ENCODE data around the gene PMPCA.

Gene PMPCA

DNA sequence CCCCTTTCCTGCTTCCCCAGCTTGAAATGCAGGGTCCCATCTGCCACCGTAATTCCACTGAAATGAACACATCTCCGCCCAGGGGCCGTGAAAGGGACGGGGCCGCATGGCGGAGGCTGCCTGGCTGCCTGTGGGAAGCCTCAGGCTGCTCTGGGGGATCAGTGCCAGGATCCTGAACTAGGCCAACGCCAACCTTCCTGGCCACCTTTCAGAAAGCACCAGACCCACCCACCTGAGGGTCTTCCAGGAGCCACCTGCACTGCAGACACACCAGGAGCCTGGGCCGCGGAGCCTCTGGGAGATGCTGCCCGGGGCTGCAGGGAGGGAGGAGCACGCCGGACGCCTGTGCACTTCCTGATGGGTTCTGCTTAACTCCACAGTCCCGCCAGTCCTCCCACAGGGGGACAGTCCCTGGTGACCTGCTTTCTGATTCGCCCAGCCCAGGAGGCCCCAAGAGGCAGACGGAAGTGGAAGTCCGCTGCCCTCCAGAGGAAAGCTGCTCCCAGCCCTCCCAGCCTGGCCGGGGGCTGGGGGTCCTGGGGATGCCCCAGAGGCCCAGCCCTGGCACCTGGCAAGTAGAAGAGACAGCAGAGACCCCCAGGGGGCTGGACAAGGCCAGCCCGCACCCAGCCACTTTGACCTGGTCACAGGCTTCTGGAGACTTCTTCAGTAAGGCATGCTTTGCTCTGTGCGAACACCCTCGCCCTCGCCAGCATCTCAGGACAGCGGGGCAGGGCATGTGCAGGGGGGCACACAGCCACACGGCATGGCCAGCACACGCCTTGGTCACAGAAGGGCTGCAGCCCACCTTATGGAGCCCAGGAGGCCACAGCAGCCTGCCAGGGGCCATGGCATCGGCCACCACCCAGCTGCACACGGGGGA, 36.9 kb upstream of the PMPCA start, which contains the start of gene CARD9:
TSS of gene CARD9 (minus strand) at position 370 of the 883 bp plus-strand sequence. CDS start 1,591 bp downstream, outside the sequence.
- no peak for DNase-seq

- DNase-seq, result no peak
Measured at GRCh38 chr9:136374183-136374575, 36.3 kb upstream of the PMPCA start.

- DNase-seq, result no peak
Measured at GRCh38 chr9:136375096-136375495, 35.4 kb upstream of the PMPCA start.

GRCh38 chr9:136376457-136376856, 34.0 kb upstream of the PMPCA start:
- DNase-seq, result no peak

DNA sequence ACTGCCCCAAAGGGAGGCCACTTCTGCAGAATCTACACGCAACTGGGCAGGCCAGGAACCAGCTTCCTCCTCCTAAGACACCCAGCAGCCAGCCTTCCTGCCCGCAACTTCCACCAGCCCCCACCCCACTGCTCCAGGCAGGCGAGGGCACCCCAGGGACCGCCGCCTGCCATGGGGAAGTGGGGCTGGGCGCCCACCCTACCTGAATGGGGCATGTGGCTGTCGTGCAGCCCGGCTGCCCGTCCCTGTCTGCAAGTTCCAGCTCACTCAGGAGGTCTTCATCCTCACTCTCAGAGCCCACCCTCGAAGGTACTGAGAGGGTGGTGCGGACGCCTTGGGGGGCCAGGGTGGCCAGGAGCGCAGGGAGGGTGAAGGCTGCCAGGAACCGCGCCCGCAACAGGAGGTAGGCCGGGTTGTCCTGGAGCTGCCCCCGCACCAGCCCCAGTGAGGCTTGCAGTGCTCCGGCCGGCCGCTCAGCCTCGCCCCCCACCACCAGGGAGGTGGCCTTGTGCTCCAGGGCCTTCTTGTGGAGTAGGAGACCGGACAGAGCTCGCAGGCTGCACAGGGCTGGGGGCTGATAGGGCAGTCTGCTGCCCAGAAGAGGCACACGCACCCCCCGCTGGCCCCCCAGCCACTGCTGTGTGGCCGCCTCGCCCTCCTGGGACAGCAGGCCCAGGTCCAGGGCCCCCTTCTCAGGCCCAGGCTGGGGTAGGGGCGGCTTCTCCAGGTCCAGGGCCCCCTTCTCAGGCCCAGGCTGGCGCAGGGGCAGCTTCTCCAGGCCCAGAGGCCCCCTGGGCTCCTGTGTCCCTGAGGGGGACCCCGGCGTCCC, 32.9 kb upstream of the PMPCA start:
- no peak for DNase-seq

GRCh38 chr9:136378170-136379002, 32.1 kb upstream of the PMPCA start:
- no peak for DNase-seq

GRCh38 chr9:136379003-136379287, 31.5 kb upstream of the PMPCA start:
- DNase-seq, result no peak

DNA sequence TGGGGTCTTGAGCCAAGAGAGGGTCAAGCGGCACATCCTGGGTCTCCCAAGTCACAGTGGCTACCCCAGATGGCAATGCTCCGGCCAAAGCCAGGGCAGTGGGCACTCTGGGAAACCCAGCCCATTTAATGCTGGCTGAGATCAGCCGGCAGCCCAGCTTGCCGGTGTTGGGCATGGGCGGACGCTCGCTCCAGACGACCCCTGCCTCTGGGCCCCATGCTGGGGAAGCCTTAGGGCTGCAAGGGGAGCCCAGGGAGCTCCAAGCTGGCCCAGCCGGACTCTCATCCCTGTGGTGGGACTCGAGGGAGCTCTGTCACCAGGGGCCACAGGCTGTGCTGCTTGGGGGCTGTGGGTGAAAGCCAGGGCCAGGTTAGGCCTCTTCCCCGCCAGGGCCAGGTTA, 31.1 kb upstream of the PMPCA start:
- DNase-seq, result no peak

- no peak for DNase-seq
Measured at GRCh38 chr9:136379891-136380290, 30.6 kb upstream of the PMPCA start.

GRCh38 chr9:136380381-136380780, 30.1 kb upstream of the PMPCA start:
- no peak for DNase-seq

DNA sequence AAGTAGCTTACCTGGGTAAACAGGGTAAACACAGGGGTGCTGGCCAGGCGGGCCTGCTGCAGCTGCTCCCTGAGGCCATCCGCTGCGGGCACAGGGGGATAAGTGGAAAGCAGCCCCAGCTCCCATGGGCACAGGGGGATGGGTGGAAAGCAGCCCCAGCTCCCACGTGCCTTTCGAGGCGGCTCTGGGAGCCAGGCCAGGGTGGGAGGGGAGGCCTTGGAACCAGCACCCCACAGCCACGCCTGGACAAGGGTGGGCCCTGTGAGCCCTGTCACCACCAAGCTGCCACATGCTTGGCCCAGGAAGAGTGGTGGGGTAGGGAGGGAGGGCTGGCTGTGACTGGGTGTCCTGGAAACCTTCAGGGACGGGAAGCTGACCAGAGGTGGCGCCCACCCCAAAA, 29.1 kb upstream of the PMPCA start:
- DNase-seq, result no peak

DNA sequence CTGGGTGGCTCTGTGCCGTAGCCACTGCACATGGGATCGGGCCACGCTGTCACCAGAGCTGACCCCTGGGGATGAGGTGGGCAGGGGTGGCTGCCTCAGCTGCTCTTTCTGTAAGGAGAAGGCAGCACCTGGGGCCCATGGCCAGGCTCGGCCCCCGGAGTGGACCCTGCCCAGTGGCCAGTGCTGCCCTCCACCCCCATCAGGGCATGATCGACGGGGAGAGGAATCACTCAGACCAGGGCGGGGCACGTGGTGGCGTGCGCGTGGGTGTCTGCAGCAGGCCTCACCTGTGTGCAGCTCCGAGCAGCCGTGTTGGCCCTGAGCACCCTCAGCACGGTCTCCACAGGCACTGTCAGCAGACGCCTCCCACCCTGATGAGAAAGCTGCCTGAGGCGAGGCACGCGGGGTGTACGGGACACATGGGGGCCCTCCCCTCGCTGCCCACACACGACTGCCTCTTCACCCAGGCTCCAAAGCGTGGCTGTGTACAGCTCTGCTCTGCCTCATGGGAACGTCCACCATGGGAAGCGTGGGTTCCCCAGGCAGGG, 28.4 kb upstream of the PMPCA start:
- DNase-seq, result no peak

DNA sequence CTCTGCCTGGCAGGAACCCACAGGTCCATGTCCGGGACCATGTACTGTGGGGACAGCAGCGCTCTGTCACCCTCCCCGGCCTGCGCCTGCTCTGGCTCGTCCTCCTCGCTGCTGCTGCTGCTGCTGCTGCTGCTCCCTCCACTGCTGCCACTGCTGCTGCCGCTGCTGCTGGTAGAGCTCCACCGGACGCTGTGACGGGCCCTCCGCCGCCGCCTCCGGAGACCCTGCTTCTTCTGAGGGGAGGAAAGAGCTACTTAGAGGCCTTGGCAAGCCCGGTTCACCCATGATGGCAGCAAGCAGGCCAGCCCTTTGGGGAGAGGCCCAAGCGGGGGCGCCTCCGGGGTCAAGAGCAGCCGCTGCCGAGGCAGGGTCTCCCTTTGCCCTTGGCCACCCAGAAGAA, 27.0 kb upstream of the PMPCA start:
- no peak for DNase-seq

GRCh38 chr9:136385015-136385414, 25.4 kb upstream of the PMPCA start:
- no peak for DNase-seq

DNA sequence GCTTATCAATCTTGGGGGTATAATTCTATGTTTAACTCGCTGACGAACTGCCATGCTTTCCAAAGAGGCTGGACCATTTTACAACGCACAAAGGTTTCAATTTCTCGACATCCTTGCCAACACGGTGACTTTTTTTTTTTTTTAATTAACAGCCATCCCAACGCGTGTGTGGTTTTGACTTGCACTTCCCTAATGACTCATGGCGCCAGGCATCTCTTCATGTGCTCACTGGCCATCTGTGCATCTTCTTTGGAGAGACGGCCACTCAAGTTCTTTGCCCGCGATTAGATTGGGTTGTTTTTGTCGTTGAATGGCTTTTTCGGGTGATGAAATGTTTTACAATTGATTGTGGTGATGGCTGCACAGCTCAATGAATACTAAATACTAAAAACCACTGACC, 24.4 kb upstream of the PMPCA start:
- DNase-seq, result no peak

- DNase-seq, result no peak
Measured at GRCh38 chr9:136387217-136387616, 23.2 kb upstream of the PMPCA start.

- DNase-seq, result no peak
Measured at GRCh38 chr9:136389396-136389795, 21.1 kb upstream of the PMPCA start.

DNA sequence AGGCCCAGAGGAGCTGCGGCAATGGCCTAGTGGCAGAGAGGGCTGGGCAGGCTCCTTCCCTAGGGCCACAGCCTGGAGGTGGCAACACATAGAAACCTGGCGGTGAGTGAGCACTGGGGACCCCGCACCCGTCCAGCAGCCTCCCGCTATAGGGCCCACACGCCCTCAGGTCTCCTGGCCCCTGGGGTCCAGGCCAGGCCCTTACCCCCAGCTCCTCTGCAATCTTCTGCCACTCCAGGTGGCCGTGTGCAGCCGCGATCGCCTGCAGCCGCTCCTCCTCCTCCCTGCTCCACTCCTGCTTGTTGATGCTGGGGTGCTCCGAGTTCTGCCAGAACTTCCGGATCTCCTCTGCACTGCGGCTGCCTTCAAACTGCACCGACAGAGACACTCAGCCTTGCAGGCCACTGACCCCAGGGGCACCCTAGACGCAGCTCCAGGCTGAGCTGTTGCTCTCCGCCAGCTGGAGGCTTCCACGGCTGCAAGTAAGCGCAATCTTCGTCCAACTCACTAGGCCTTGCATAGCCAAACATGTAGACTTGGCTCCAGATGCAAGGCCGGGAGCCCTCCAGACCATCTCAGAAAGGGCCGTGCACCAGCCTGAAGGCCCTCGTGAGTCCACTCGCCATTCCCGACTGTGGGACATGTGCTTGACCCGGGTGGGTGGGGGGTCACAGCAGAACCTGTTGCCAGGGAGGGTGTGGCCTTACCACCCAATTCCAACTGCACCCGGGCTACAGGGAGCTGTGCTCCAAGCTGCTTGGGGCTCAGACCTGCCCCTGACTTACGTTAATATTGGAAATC, 18.5 kb upstream of the PMPCA start:
- DNase-seq, result no peak

DNA sequence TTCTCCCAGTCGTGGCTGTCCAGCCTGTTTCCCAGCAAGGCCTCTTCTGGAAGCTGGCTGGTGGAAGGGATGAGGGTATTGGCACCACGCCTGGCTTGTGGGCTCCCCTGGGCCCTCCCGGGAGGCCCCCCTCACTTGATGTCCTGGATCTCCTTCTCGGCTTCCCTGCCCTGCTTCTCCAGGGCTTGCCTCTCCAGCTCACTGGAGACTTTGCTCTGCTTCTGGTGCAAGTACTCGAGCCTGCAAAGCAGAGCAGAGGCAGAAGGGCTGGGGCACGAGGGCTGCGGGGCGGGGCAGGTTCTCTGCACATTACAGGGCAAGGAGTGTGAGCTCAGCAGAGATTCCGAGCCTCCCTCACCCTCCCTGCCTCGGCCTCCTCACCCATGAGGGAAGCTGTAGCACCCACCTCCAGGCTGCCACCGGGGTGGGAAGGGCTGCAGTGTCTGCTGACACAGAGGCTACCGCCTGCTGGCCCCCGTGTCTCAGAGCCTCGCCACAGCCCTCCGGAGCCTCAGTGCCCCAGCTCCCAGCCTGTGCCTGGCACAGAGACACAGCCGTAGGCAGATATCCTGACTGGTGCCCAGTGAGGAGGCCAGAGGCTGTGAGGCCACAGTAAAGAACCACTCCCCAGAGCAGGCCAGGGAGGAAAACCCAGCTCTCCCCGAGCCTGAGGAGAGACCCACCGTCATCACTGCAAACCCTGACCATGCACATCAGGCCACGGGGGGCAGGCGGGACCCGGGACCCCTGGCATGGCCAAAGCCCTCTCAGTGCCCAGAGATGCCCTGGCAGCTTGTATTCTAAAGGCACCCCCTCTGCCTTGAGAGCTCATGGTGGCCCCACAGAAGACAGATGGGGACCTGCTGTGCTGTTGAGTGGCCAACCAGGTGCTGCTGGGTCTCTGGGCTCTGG, 17.7 kb upstream of the PMPCA start:
- DNase-seq, result no peak

- DNase-seq, result no peak
Measured at GRCh38 chr9:136393531-136393930, 16.9 kb upstream of the PMPCA start.
